ENCODE results near the gene MRPL53.
"Not testable (repeated sequence)": the region's sequence is repeated elsewhere in the genome, so short reads cannot be mapped to it uniquely, and the experiment has no call there.

The MRPL53 gene

DNA sequence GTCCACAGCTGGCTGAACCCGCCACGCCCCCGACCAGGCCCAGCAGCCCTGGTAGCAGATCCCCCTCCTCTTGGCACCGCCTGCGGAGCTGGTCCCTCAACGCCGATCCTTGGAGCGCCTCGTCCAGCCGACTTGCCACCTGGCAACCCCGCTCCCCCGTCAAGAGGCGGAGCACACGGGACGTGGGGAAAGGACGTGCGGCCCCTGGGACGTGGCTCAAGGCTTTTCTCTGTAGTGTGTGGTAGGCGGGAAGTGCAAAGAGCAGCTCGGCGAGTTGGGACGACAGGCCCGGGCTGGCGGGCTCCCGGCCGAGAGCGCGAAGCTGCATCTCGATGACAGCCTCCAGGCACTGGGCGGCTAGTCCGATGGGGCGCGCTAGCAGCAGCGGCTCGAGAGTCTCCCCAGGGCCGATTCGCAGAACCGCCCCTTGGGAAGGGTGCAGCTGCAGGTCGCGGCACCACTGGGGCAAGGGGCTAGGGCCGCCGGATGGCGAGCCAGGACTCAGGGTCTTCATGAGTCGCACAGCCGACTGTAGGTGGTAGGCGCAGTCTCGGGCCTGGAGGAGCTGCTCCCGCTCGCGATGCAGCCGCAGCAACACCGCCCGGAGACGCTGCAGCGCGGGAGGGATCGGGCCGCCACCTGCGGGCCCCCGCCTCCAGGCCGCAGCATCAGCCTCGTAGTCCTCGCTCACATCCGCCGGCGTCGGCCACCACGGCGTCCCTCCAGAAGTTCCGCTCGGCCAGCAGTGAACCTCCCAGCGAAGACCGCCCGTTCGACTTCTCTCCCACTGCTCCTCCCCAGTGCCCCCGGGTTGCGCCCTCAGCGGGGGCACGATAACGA lies 9.7 kb upstream of the MRPL53 start:
- peak; percentile 50 for DNase-seq (ENCODE audit: low read depth)

DNA sequence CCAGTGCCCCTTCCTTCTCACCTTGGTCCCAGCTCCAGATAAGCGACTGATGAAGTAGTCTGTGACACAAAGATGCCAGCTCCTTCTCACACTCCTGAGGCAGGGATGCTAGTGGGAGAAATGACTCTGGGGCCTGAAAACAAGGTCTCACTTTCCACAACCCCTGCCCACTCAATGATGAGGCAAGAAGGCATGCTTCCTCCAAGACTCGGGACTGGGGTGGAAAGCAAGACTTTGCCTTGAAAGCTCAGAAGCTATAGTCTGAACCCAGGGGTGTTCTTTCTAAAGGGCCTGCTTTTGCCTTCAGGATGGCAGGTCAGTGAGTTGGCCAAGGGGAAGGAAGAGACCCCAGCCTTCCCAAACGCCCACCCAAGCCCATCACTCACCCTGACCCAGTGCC lies 9.0 kb upstream of the MRPL53 start:
- no peak for DNase-seq (ENCODE audit: low read depth)

DNA sequence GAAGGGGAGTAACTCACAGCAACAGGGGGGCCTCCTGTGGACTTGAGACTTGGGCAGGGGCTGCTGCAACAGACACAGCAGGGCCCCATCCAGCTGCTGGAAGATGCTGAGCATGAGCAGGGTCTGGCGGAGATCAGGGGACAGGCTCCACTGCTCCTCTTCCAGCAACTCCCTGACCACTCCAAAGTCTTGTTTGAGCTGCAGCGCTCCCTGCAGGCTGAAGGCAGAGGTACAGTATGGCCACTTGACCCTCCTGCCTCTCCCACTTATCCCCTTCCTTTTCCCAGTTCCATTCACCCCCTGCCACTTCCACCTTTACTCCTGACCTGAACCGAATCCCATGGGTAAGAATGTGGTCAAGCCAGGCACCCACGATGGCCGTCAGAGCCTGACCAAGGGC lies 2.4 kb upstream of the MRPL53 start:
- no peak for DNase-seq (ENCODE audit: low read depth)

DNA sequence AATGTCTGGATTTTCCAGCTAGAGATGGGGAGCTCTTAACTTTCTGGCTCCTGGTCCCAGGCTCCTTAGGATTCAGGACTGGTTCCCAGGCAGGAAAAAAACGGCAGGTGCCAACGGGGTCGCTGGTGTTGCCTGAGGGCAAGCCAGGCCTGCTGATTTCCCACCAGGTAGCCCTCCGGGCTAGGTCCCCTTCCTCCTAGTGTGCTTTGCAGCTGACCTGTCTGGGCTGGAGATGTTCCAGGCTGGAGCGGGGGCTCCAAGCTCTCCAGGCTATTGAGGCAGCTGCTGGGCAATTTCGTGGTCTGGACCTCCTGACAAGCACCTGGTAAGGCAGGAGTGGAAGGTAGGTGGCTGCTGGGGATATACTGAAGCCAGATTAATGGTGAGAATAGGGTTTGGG lies 2.0 kb upstream of the MRPL53 start:
- no peak for DNase-seq (ENCODE audit: low read depth)

DNA sequence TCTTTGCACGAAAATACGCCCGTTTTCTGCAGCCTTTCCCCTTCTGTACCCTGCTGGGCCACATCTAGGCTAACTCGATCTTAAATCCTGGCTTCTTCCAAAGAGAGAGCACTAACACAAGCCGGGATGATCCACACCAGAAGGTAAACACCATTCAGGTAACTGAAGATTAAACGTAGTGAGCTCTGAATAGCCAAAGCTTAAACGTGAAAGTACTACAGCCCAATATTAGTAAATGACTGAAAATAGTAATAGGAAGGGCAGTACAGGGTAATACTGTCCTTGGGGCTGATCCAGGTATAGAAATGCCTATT lies 422 bp upstream of the MRPL53 start:
- no peak for DNase-seq (ENCODE audit: low read depth)

DNA sequence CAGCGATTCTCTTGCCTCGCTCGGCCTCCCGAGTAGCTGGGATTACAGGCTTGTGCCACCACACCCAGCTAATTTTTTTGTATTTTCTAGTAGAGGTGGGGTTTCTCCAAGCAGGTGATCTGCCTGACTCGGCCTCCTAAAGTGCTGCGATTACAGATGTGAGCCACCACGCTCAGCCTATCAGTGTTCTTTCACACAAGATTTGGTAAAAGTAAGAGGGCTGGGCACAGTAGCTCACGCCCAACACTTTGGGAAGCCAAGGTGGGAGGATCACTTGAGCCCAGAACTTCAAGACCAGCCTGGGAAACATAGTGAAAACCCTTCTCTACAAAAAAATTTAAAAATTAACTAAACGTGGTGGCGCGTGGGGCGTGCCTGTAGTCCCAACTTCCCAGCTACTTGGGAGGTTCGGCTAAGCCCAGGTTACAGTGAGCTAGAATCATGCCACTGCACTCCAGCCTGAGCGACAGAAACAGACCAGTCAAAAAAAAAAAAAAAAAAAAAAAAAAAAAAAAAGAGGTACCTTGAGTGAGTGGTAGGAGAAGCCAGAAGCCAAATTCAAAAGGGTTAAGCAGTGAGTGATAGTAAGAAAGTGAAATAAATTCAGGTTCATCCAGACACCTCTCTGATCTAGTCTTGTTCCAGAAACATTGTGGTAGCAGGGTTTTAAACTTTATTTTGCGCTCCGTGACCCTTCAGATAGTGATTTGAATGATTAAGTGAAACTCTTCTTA lies 981 bp downstream of the MRPL53 start:
- DNase-seq (ENCODE audit: low read depth) = no peak

DNA sequence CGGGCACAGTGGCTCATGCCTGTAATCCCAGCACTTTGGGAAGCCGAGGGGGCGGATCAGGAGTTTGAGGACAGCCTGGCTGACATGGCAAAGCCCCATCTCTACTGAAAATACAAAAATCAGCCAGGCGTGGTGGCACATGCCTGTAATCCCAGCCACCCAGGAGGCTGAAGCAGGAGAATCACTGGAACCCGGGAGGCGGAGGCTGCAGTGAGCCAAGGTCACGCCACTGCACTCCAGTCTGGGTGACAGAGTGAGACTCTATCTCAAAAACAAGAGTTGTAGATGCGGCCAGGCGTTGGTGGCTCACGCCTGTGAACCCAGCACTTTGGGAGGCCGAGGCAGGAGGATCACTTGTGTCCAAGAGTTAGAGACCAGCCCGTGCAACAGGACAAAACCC lies 1.7 kb downstream of the MRPL53 start:
- DNase-seq (ENCODE audit: low read depth) = not testable (repeated sequence)

DNA sequence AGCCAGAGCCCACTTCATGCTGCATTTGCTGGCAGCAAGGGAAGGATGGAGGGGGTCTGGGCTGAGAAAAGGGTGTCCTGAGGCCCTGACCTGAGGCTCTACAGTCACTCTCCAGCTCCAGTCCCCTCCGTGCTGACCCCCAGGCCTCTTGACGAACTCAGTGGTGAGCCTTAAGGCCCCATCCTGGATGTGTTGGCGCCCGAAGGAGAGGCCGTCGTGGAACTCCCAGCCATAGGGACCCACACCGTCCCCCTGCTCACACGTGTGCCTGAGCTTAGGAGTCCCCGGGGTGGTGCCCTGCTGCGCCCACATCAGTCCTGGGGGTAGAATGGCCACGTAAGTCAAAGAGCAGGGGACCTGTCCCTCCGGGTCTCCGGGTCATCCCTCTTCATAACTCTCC lies 8.1 kb downstream of the MRPL53 start:
- no peak for DNase-seq (ENCODE audit: low read depth)

DNA sequence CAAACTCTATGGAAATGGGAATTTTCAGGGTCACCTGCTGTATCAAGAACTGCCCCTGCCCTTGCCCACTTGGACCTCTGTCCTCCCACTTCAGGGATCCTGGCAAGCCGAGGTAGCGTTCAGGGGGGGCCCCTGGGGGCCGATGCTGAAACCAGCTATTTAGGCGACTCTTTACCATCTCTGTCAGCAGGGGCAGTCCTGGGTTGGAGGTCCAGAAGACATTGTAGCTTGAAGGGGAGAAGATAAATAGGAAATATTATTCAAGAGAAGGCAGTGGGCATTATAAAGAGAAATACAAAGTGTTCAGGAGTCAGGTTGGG lies 9.7 kb downstream of the MRPL53 start:
- DNase-seq (ENCODE audit: low read depth) = no peak

DNA sequence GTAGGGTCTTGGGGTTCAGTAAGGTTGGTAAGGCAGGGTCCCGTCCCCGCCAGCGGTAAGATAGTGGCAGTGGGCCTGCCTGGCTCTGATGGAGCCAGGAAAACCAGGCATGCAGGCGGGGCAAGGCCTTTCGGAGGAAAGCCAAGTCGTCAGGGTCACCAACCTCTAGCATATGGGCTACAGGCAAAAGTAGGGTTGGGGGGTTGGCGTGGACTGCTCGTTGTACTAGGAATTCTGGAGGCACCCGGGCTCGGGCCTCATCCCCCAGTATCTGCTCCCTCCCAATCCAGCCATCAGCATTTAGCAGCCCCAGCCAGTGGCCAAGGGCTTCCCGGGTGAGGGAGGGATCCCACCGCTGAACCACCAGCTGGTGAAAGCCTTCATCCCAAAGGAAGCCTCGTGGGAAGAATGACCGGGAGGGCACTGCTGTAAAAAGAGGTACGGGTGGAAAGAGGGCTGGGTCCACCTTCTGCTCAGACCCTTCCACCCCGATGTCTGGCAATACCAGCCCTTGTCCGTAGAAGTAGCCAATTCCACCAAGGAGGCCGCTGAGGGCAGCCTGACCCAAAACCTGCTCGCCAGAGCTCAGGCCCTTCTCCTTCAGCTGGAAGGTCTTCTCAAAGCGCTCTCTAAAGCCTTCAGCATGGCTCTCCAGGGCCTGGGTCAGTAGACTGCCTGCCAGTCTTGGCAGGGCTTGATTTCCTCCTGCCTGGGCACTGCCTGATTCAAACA lies 10.3 kb downstream of the MRPL53 start:
- DNase-seq (ENCODE audit: low read depth) = no peak

DNA sequence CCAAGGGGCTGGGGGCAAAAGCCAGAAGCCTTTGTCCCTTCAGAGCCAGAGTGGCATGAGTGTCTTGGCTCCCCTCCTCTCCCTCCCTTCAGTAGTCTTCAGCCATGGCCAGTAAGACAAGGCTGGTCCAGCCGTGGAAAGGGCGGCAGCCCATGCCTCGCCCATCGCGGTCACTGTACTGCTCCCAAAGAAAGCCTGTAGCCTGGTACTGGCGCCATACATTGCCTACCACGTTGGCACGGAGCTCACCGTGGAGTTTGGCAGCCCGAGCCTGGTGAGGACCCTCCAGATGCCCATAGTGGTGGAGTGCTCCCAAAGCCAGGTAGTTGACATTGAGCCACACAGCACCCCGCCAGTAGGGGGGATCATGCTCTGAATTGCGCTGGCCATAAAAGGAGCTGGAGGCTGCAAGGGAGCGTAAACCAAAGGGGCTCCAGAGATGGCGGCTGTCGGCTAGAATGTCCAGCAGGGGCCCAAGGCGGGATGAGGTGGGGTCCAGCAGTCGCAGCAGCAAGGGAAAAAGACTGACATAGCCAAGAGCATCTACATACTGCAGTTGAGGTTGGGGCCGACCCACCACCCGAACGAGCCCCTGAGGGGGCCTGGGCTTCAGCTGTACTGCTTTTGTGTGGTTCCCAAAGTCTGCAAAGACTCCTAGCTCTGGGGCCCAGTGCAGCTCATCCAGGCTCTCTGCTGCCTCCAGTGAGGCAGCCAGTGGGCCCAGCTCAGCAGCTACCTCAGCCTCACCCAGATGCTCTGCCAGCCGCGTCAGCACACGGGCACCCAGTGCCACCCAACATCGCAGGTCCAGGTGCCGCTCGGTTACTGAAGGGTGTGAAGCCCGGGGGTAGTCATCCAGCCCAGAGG lies 11.1 kb downstream of the MRPL53 start:
- no peak for DNase-seq (ENCODE audit: low read depth)

DNA sequence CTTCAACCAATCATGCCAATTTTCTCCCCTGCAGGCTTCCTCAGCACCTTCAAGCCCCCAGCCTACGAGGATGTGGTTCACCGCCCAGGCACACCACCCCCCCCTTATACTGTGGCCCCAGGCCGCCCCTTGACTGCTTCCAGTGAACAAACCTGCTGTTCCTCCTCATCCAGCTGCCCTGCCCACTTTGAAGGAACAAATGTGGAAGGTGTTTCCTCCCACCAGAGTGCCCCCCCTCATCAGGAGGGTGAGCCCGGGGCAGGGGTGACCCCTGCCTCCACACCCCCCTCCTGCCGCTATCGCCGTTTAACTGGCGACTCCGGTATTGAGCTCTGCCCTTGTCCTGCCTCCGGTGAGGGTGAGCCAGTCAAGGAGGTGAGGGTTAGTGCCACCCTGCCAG lies 12.3 kb downstream of the MRPL53 start:
- not testable (repeated sequence) for DNase-seq (ENCODE audit: low read depth)

DNA sequence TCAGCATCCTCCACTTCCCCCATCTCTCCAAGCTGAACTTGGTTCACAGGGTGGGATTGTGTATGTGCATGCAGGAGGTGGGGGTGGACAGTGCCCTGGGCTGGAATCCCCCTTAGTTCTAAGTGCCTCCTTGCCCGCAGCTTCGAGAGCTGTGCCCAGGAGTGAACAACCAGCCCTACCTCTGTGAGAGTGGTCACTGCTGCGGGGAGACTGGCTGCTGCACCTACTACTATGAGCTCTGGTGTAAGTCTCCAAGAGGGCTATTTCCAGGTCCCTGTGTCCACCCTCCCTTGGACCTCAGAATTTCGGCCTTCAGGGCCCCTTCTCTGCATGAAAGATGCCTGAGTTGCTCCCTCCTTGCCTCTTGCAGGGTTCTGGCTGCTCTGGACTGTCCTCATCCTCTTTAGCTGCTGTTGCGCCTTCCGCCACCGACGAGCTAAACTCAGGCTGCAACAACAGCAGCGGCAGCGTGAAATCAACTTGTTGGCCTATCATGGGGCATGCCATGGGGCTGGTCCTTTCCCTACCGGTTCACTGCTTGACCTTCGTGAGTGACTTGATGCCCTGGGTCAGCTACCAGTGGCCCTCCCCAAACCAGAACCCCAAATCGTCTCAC lies 12.9 kb downstream of the MRPL53 start:
- not testable (repeated sequence) for DNase-seq (ENCODE audit: low read depth)

DNA sequence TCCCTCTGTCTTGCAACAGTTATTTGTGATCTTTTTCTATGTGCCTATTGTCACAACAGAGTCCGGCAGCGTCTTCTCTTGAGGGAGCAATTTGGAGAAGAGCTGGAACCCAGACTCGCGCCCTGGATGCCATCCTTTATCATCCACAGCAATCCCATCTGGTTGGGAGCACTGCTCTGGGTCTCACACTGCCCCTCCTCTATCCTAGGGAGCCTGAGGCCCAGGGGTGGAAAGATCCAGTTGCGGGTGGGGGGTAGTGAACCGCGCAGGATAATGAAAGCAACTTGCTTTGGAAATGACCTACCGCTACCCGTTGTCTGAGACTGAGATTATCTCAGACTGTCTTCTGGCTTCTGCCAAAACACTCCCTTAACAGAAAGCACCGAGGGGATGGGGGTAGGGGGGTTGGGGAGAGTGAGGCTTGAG lies 13.5 kb downstream of the MRPL53 start:
- DNase-seq (ENCODE audit: low read depth) = peak; percentile 19

DNA sequence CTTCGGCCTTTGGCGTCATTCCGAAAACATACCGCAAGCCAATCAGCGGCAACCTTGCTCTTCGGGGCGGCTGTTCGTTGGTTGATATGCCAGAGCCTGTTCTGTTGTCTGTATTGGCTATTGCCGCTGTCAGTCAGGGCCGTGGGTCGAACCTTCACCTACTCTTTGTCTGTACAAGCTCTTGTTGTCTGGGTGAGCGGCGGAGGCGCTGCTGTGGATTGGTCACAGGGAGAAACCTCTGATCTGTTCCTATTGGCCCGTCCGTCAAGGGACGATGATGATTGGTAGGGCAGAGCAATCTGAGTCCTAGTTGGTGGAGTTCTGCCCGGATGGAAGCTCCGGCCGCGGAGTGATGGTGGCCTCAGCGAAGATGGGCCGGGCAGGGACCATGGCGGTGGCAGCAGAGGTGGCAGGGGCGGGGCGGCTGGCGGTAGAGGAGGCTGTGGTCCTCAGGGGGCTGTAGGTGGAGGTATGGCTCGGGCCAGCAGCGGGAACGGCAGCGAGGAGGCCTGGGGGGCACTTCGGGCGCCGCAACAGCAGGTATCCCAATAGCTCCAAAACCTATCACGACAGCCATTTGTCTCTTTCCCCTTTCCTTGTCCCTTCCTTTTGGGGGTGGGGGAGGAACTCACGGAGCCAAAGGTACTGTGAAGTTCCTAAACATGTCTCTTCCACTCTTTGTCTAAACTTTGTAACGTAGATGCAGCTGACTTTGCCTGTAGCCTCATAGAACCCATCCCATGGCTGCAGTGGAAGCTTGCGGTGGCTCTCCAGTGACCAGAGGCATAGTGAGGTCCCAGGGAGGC lies 14.1 kb downstream of the MRPL53 start, which contains the start of gene WBP1:
Gene WBP1, plus strand, starts transcription at position 307 of the 806 bp plus-strand sequence. Its CDS starts 165 bp downstream, at position 472.
- DNase-seq (ENCODE audit: low read depth) = peak; percentile 100

DNA sequence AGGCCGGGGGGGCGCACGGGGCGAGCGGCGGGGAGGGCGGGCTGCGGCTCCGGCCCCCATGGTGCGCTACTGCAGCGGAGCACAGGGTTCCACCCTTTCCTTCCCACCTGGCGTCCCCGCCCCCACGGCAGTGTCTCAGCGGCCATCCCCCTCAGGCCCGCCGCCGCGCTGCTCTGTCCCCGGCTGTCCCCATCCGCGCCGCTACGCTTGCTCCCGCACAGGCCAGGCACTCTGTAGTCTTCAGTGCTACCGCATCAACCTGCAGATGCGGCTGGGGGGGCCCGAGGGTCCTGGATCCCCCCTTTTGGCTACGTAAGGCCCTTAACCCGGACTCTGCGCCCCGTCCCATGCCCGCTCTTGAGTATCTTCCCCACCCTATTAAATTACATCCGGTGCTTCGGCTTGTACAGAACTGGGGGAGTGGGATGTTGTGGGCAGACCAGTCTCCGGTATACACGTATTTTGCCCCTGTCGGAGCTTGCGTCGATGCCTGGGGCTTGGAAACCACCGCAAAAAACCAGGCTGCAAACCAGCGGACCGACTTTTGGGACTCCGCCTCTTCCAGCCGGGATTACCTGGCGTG lies 14.8 kb downstream of the MRPL53 start:
- DNase-seq (ENCODE audit: low read depth) = peak; percentile 43

DNA sequence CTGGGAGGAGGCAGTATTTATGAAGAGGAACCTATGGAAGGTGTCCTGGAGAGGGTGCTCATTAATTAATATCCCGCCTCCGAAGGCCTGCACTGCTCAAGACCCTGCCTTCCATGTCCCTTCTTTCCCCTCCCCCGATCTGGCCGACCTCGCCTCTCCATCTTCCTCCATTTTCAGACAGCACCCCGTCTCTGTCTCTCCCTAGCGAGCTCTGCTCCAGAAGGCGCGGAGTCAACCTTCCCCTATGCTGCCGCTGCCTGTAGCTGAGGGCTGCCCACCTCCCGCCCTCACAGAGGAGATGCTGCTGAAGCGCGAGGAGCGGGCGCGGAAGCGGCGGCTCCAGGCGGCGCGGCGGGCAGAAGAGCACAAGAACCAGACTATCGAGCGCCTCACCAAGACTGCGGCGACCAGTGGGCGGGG lies 15.3 kb downstream of the MRPL53 start:
- DNase-seq (ENCODE audit: low read depth) = no peak

DNA sequence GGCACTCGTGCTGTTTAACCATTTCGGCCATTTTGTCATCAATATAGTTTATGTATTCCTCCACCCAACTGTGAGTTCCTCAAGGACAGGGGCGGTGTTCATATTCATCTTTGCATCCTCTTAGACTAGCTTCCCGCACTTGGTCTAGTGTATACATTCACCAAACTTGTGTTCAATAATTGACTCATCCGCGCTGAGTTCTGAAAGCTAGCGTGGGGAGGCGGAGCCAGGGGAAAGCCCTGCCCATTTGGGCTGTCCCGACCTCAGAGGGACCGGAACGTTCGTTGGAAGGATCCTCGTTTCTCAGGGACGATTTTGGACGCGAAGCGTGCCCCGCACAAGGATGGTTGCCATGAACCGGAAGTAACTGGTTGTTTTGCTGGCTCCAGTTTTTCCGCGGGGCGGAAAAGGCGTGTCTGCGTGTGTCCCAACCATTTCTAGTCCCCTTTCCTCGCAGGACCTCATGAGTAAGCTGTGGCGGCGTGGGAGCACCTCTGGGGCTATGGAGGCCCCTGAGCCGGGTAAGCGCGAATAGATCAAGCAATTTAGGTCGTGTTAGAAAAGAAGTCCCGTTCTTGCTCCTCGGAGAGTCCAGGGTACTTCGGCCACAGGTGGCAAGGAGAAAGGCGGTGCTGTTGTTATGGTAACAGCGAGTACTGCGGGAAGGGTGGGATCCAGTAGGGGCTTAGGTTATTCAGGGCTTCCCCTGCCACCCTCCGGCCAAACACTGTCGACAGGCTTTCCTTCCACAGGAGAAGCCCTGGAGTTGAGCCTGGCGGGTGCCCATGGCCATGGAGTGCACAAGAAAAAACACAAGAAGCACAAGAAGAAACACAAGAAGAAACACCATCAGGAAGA lies 17.6 kb downstream of the MRPL53 start, which contains the start of gene INO80B:
Gene INO80B, plus strand, starts transcription at position 434 of the 858 bp plus-strand sequence. Its CDS starts 30 bp downstream, at position 464.
- peak; percentile 97 for DNase-seq (ENCODE audit: low read depth)

DNA sequence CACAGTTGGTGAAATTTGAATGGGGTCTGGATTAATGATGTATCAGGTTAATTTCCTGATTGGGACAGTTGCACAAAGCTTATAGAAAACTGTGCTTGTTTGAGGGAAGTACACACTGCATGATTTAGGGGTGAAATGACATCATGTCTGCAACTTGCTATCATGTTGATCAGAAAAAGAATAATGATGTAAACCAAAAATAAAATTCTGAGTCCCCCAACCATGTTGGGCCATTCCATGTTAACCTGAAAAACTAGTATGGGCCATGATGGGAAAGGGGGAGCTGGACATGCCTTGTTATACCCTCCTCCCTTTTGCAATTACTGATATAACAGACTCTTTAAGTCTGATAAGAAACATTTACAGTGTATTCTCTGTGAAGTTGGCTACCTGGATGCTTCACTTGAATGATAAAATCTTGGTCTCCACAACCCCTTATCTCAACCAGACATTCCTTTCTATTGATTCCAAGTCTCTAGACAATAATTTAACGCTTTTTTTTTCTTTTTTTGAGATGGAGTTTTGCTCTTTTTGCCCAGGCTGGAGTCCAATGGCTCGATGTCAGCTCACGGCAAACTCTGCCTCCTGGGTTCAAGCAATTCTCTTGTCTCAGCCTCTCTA lies 21.8 kb downstream of the MRPL53 start:
- no peak for DNase-seq (ENCODE audit: low read depth)

Data from EH (cell line).